Measurements from ENCODE around the gene MYLK. TPM values are rescaled to one million over a fixed set of nuclear protein-coding genes. Genes with fewer than 3 reads are reported as not detected.

Gene MYLK
- polyA plus RNA-seq, 1 donor (not counting 4 experiments of a cell fraction or from before 2014, with no cell fraction given) = 7.8 TPM

DNA sequence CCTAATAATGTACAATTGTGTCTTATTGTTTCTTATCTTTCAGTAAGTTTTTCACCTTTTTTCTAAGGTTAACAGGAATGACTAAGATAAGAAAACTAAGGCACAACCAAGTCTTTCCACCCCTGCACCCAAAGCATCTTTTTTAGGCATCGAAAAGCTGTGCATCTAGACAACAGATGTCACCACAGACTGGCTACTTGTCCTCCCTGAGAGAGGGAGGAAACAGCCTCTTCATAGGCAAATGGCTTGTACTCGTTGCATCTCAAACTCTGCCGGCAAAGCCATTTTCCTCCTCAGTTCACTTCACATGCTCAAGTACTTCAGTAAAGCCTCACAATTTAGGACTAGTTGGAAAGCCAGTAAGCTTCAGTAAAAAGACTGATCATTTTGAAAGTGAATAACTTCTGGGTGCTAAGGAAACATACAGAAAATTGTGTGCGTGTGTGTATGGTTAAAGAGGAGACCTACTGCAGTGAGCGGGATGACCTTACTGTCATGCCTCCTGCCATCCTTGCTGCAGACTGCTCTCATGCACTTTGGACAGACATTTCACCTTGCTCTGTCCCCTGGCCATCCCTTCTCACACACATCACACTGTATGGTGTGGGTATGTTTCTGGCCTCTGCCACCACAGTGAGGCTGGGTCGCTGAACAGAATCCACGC, 262.8 kb downstream of the MYLK start:
- H3K4me3 ChIP-seq (ENCODE audit: control insufficient read depth in 2 of 3, extremely low read depth in 1 of 3, insufficient read depth in 2 of 3, low read depth in 1 of 3, low read length in 3 of 3) = no peak overlapping the region
- H3K36me3 ChIP-seq (ENCODE audit: control insufficient read depth in 2 of 2, extremely low read depth in 1 of 2, insufficient read depth in 2 of 2, low read length in 2 of 2) = no peaks in the 10 kb centered on the region
- peak; percentile 5 for FAIRE-seq
- dilution Hi-C loops (cut with MboI; ENCODE audit: extremely low pct_ligation_motif_present, low sequenced_read_pairs) = no loop called here
- no peak overlapping the region for H2AFZ ChIP-seq (ENCODE audit: control insufficient read depth, low read length)
- no peak for DNase-seq (ENCODE audit: low read depth, low spot score)
- no peaks in the 10 kb centered on the region for H3K27me3 ChIP-seq (ENCODE audit: control insufficient read depth, extremely low read depth, insufficient read depth, low read length)
- H3K4me1 ChIP-seq (ENCODE audit: control insufficient read depth, extremely low read depth, insufficient read depth, low read length) = peaks cover 61% of the 10 kb centered on the region
- H4K20me1 ChIP-seq (ENCODE audit: control insufficient read depth, extremely low read depth, insufficient read depth, low read length) = no peaks in the 10 kb centered on the region
- no peak overlapping the region for H3K9ac ChIP-seq (ENCODE audit: control insufficient read depth, extremely low read depth, insufficient read depth, low read length)
- TF ChIP-seq, protein P1, sequence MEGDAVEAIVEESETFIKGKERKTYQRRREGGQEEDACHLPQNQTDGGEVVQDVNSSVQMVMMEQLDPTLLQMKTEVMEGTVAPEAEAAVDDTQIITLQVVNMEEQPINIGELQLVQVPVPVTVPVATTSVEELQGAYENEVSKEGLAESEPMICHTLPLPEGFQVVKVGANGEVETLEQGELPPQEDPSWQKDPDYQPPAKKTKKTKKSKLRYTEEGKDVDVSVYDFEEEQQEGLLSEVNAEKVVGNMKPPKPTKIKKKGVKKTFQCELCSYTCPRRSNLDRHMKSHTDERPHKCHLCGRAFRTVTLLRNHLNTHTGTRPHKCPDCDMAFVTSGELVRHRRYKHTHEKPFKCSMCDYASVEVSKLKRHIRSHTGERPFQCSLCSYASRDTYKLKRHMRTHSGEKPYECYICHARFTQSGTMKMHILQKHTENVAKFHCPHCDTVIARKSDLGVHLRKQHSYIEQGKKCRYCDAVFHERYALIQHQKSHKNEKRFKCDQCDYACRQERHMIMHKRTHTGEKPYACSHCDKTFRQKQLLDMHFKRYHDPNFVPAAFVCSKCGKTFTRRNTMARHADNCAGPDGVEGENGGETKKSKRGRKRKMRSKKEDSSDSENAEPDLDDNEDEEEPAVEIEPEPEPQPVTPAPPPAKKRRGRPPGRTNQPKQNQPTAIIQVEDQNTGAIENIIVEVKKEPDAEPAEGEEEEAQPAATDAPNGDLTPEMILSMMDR (optimal IDR thresholded peaks at IDR 0.05 in 1 of 3, IDR thresholded peaks at IDR 0.05 in 1 of 3, conservative IDR thresholded peaks at IDR 0.05 in 1 of 3; ENCODE audit: extremely low read depth in 1 of 3, insufficient read depth in 2 of 3, low read length in 3 of 3) = no peak
- no peak for TF ChIP-seq EZH2 (IDR thresholded peaks at IDR 0.05; ENCODE audit: low read length)
- H3K4me2 ChIP-seq (ENCODE audit: control insufficient read depth, extremely low read depth, insufficient read depth, low read depth, low read length) = no peak overlapping the region
- no peaks in the 10 kb centered on the region for H3K9me1 ChIP-seq (ENCODE audit: control insufficient read depth, extremely low read depth, insufficient read depth, low read length)
- no peak overlapping the region for H3K27ac ChIP-seq (ENCODE audit: control insufficient read depth, insufficient read depth, low read length)
- H3K9me3 ChIP-seq (ENCODE audit: control insufficient read depth, low read depth, low read length) = no peaks in the 10 kb centered on the region
- no peaks in the 10 kb centered on the region for H3K79me2 ChIP-seq (ENCODE audit: control insufficient read depth, insufficient read depth, low read length)

DNA sequence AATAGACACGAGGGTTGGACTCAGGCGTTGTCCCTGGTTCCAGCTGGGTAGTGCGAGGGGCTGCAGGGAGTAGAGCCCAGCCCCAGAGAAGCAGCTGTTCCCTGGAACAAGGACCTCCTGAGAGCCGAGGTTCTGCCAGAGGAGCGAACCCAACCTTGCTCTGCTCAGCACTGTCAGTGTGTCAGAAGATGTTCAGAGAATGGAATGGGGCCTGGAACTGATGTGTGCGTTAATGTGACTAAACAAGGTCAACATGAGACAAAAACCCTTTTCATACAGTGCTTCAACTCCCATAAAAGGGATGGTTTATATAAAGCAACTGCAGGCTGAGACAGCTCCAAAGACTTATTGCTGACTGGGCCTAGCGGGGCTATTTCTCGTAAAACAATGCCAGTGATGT, 263.8 kb downstream of the MYLK start:
- Histone ChIP-seq H2AFZ (ENCODE audit: control insufficient read depth, low read length) (no peak overlapping the region), H3K79me2 (ENCODE audit: control insufficient read depth, insufficient read depth, low read length) (no peaks in the 10 kb centered on the region), H3K27me3 (ENCODE audit: control insufficient read depth, extremely low read depth, insufficient read depth, low read length) (no peaks in the 10 kb centered on the region), H3K4me3 (ENCODE audit: control insufficient read depth in 2 of 3, extremely low read depth in 1 of 3, insufficient read depth in 2 of 3, low read depth in 1 of 3, low read length in 3 of 3) (peak overlapping the region in 1 of 3 experiments; percentile 7), H3K4me2 (ENCODE audit: control insufficient read depth, extremely low read depth, insufficient read depth, low read depth, low read length) (no peak overlapping the region), H4K20me1 (ENCODE audit: control insufficient read depth, extremely low read depth, insufficient read depth, low read length) (no peaks in the 10 kb centered on the region), H3K36me3 (ENCODE audit: control insufficient read depth in 2 of 2, extremely low read depth in 1 of 2, insufficient read depth in 2 of 2, low read length in 2 of 2) (no peaks in the 10 kb centered on the region), H3K27ac (ENCODE audit: control insufficient read depth, insufficient read depth, low read length) (no peak overlapping the region), H3K9me1 (ENCODE audit: control insufficient read depth, extremely low read depth, insufficient read depth, low read length) (no peaks in the 10 kb centered on the region), H3K9ac (ENCODE audit: control insufficient read depth, extremely low read depth, insufficient read depth, low read length) (no peak overlapping the region), H3K9me3 (ENCODE audit: control insufficient read depth, low read depth, low read length) (no peaks in the 10 kb centered on the region), H3K4me1 (ENCODE audit: control insufficient read depth, extremely low read depth, insufficient read depth, low read length) (peaks cover 61% of the 10 kb centered on the region)
- TF ChIP-seq EZH2 (IDR thresholded peaks at IDR 0.05; ENCODE audit: low read length) = no peak
- TF ChIP-seq, protein P1 (optimal IDR thresholded peaks at IDR 0.05 in 1 of 3, IDR thresholded peaks at IDR 0.05 in 1 of 3, conservative IDR thresholded peaks at IDR 0.05 in 1 of 3; ENCODE audit: extremely low read depth in 1 of 3, insufficient read depth in 2 of 3, low read length in 3 of 3) = no peak
- FAIRE-seq (no peak), DNase-seq (ENCODE audit: low read depth, low spot score) (no peak)
- dilution Hi-C loops (cut with MboI; ENCODE audit: extremely low pct_ligation_motif_present, low sequenced_read_pairs) = no loop called here

Data from keratinocyte (primary cell).